CD4-positive, alpha-beta T cell treated with Interleukin-1 beta for 1 hour (primary cell): ENCODE results near the gene HEXD.

ENCODE experiments used
- DNase-seq, 2 donors: peaks; one replicate each; pipeline ENCODE4 v3.0.0-alpha.2; 2020 to 2022

HEXD gene

GRCh38 chr17:82461827-82462524, 43.8 kb downstream of the HEXD start:
- DNase-seq = no peak

GRCh38 chr17:82463391-82463790, 45.2 kb downstream of the HEXD start:
- DNase-seq = no peak

GRCh38 chr17:82463925-82464566, 45.9 kb downstream of the HEXD start:
- DNase-seq = no peak

GRCh38 chr17:82464567-82464929, 46.4 kb downstream of the HEXD start:
- no peak for DNase-seq

- no peak for DNase-seq
These were observed 47.0 kb downstream of the HEXD start for GRCh38 chr17:82465023-82465603.

GRCh38 chr17:82468692-82469091, 50.5 kb downstream of the HEXD start:
- DNase-seq = no peak

GRCh38 chr17:82470065-82470464, 51.9 kb downstream of the HEXD start:
- no peak for DNase-seq

- no peak for DNase-seq
These were observed 56.3 kb downstream of the HEXD start for GRCh38 chr17:82474223-82475010.

GRCh38 chr17:82475458-82475857, 57.3 kb downstream of the HEXD start:
- no peak for DNase-seq

- DNase-seq = no peak
These were observed 59.8 kb downstream of the HEXD start for GRCh38 chr17:82477934-82478333.

- DNase-seq = no peak
These were observed 61.5 kb downstream of the HEXD start for GRCh38 chr17:82479602-82480001.

- no peak for DNase-seq
These were observed 62.2 kb downstream of the HEXD start for GRCh38 chr17:82480318-82480717.

- no peak for DNase-seq
These were observed 65.1 kb downstream of the HEXD start for GRCh38 chr17:82483204-82483660.

GRCh38 chr17:82483836-82484235, 65.7 kb downstream of the HEXD start:
- no peak for DNase-seq

GRCh38 chr17:82486231-82487094, 68.3 kb downstream of the HEXD start:
- DNase-seq = no peak

GRCh38 chr17:82487910-82488309, 69.8 kb downstream of the HEXD start:
- no peak for DNase-seq

GRCh38 chr17:82489117-82489516, 71.0 kb downstream of the HEXD start:
- DNase-seq = no peak

- DNase-seq = no peak
These were observed 71.8 kb downstream of the HEXD start for GRCh38 chr17:82489851-82490511.

GRCh38 chr17:82490512-82491195, 72.5 kb downstream of the HEXD start:
- no peak for DNase-seq

- DNase-seq = no peak
These were observed 73.0 kb downstream of the HEXD start for GRCh38 chr17:82491196-82491530.

- no peak for DNase-seq
These were observed 73.4 kb downstream of the HEXD start for GRCh38 chr17:82491533-82491932.
